Tibial nerve (tissue), 4 donors: ENCODE data around the gene CXXC5. TPM values are rescaled to one million over a fixed set of nuclear protein-coding genes. Genes with fewer than 3 reads are reported as not detected.
"Not testable (repeated sequence)": the region's sequence is repeated elsewhere in the genome, so short reads cannot be mapped to it uniquely, and the experiment has no call there.

ENCODE experiments used
- DNase-seq, 2 donors: peaks; one replicate each; pipeline ENCODE4 v3.0.0-alpha.2; 2019; ENCODE audit warnings: low spot score in 2 of 2
- H3K27ac ChIP-seq, 4 donors: fragments of 200-600 bp; sonication (generic) in 3 of 4; one replicate each; pipeline ENCODE4 v1.5.1; 2017 to 2019; ENCODE audit warnings: mild to moderate bottlenecking in 1 of 4
- H3K27me3 ChIP-seq, 2 donors: fragments of 200-600 bp; sonication (generic) in 1 of 2; one replicate each; pipeline versions ENCODE4 v1.5.1 to v1.6.0; 2017 to 2019
- H3K36me3 ChIP-seq, 3 donors: fragments of 200-600 bp; sonication (generic); one replicate each; pipeline ENCODE4 v1.5.1; 2018 to 2019
- H3K4me1 ChIP-seq, 4 donors: fragments of 200-600 bp; sonication (generic) in 3 of 4; one replicate each; pipeline ENCODE4 v1.5.1; 2017 to 2019
- H3K4me3 ChIP-seq, 4 donors: fragments of 200-600 bp; sonication (generic) in 3 of 4; one replicate each; pipeline ENCODE4 v1.5.1; 2017 to 2019; ENCODE audit warnings: mild to moderate bottlenecking in 1 of 4, moderate library complexity in 1 of 4
- H3K9me3 ChIP-seq, 4 donors: fragments of 200-600 bp; sonication (generic) in 3 of 4; one replicate each; pipeline ENCODE4 v1.5.1; 2017 to 2019
- EP300 ChIP-seq, 2 donors: sonication (generic); formaldehyde crosslinking; IDR thresholded peaks; one replicate each; pipeline ENCODE4 v1.6.1; 2017; ENCODE audit warnings: antibody characterized with exemption in 2 of 2, mild to moderate bottlenecking in 1 of 2
- POLR2A ChIP-seq, 2 donors: fragments of 450-650 bp; IDR thresholded peaks; one replicate each; pipeline ENCODE4 v1.6.1; 2017; ENCODE audit warnings: antibody characterized with exemption in 2 of 2, mild to moderate bottlenecking in 2 of 2, moderate library complexity in 2 of 2
- WGBS, 2 donors: methylation state at CpG; one replicate each; pipeline ENCODE4 v1.1.5; 2018; 5-methylcytosine and 5-hydroxymethylcytosine counted together
- total RNA-seq, 4 donors: library from RNA; depleted of rRNA; stranded (reverse); fragments of >200 nt; gene quantifications; one replicate each; pipeline ENCODE4 v1.1.0, GENCODE V29; 2016
- TF ChIP-seq, protein P1 (sequence below), 5 experiments: fragments of 200-600 bp in 3 of 5; fragments of 450-650 bp in 2 of 5; sonication (generic) in 3 of 5; IDR thresholded peaks; one replicate each; pipeline ENCODE4 v1.5.1; 2016 to 2019; ENCODE audit warnings: antibody characterized with exemption in 5 of 5, mild to moderate bottlenecking in 3 of 5, moderate library complexity in 2 of 5

The CXXC5 gene
- total RNA-seq, 4 donors from 2014 or later = 45.0 to 80.4 (median 67.0) TPM

- Histone ChIP-seq H3K27me3 (peaks cover 0 to 5% of the 10 kb centered on the region in 2 donors), H3K36me3 (no peaks in the 10 kb centered on the region), H3K27ac (peak overlapping the region; percentile 43 to 89 (median 78)), H3K9me3 (no peaks in the 10 kb centered on the region), H3K4me1 (peaks cover 0 to 44% (median 36%) of the 10 kb centered on the region in 4 donors), H3K4me3 (peak overlapping the region; percentile 36 to 74 (median 58))
- peak in 1 of 2 donors; percentile 3 for TF ChIP-seq EP300 (IDR thresholded peaks at IDR 0.05)
- TF ChIP-seq, protein P1, sequence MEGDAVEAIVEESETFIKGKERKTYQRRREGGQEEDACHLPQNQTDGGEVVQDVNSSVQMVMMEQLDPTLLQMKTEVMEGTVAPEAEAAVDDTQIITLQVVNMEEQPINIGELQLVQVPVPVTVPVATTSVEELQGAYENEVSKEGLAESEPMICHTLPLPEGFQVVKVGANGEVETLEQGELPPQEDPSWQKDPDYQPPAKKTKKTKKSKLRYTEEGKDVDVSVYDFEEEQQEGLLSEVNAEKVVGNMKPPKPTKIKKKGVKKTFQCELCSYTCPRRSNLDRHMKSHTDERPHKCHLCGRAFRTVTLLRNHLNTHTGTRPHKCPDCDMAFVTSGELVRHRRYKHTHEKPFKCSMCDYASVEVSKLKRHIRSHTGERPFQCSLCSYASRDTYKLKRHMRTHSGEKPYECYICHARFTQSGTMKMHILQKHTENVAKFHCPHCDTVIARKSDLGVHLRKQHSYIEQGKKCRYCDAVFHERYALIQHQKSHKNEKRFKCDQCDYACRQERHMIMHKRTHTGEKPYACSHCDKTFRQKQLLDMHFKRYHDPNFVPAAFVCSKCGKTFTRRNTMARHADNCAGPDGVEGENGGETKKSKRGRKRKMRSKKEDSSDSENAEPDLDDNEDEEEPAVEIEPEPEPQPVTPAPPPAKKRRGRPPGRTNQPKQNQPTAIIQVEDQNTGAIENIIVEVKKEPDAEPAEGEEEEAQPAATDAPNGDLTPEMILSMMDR (IDR thresholded peaks at IDR 0.05) = no peak
- DNase-seq = no peak
- 3 to 8% methylated on average over 28 to 34 of the region's 68 CpGs for WGBS, 2 donors
Measured at GRCh38 chr5:139711067-139711905, 63.1 kb downstream of the CXXC5 start.

- peak overlapping the region in 3 of 4 donors; percentile 56 to 74 (median 61) for H3K4me3 ChIP-seq
- DNase-seq = no peak
- TF ChIP-seq POLR2A (IDR thresholded peaks at IDR 0.05) (no peak), EP300 (IDR thresholded peaks at IDR 0.05) (no peak)
- TF ChIP-seq, protein P1 (IDR thresholded peaks at IDR 0.05) = no peak
- no peaks in the 10 kb centered on the region for H3K9me3 ChIP-seq
- H3K27me3 ChIP-seq = peaks cover 0 to 5% of the 10 kb centered on the region in 2 donors
- WGBS, 2 donors = 41 to 75% methylated on average over 2 to 15 of the region's 19 CpGs
- H3K4me1 ChIP-seq = peaks cover 0 to 44% (median 36%) of the 10 kb centered on the region in 4 donors
- no peaks in the 10 kb centered on the region for H3K36me3 ChIP-seq
- peak overlapping the region; percentile 43 to 89 (median 78) for H3K27ac ChIP-seq
Measured at GRCh38 chr5:139711906-139712224, 63.7 kb downstream of the CXXC5 start.

- Histone ChIP-seq H3K9me3 (no peaks in the 10 kb centered on the region), H3K4me3 (no peak overlapping the region), H3K4me1 (peaks cover 0 to 44% (median 36%) of the 10 kb centered on the region in 4 donors), H3K27ac (peak overlapping the region in 2 of 4 donors; percentile 87 to 89), H3K36me3 (peaks cover 0 to under 1% (median 0%) of the 10 kb centered on the region in 3 donors), H3K27me3 (peaks cover 0 to 5% of the 10 kb centered on the region in 2 donors)
- TF ChIP-seq, protein P1 (IDR thresholded peaks at IDR 0.05) = no peak
- TF ChIP-seq EP300 (IDR thresholded peaks at IDR 0.05) (no peak), POLR2A (IDR thresholded peaks at IDR 0.05) (no peak)
- WGBS, 2 donors = 81 to 82% methylated on average over 5 of the region's 5 CpGs
- DNase-seq = no peak
Measured at GRCh38 chr5:139712412-139712811, 64.3 kb downstream of the CXXC5 start.

- H3K27ac ChIP-seq, DNase-seq, H3K4me3 ChIP-seq, H3K27me3 ChIP-seq: not testable (repeated sequence)
- H3K4me1 ChIP-seq = peaks cover 0 to 34% (median 28%) of the 10 kb centered on the region in 4 donors
- peaks cover 0 to 14% (median 0%) of the 10 kb centered on the region in 4 donors for H3K9me3 ChIP-seq
- 96 to 98% methylated on average over 12 of the region's 12 CpGs for WGBS, 2 donors
- H3K36me3 ChIP-seq = peaks cover 0 to 15% (median 0%) of the 10 kb centered on the region in 3 donors
Measured at GRCh38 chr5:139713898-139714297, 65.7 kb downstream of the CXXC5 start.

GRCh38 chr5:139717221-139717620 lies 69.1 kb downstream of the CXXC5 start:
- Histone ChIP-seq H3K36me3 (peaks cover 0 to 25% (median 0%) of the 10 kb centered on the region in 3 donors), H3K27me3 (no peaks in the 10 kb centered on the region), H3K4me3 (no peak overlapping the region), H3K4me1 (peaks cover 0 to under 1% (median under 1%) of the 10 kb centered on the region in 4 donors), H3K9me3 (peaks cover 0 to 21% (median 0%) of the 10 kb centered on the region in 4 donors), H3K27ac (no peak overlapping the region)
- DNase-seq = no peak
- 91 to 95% methylated on average over 8 of the region's 8 CpGs for WGBS, 2 donors
- TF ChIP-seq EP300 (IDR thresholded peaks at IDR 0.05) (no peak), POLR2A (IDR thresholded peaks at IDR 0.05) (no peak)
- TF ChIP-seq, protein P1 (IDR thresholded peaks at IDR 0.05) = no peak

GRCh38 chr5:139718403-139718802 lies 70.3 kb downstream of the CXXC5 start:
- DNase-seq, H3K4me3 ChIP-seq, H3K27me3 ChIP-seq, H3K27ac ChIP-seq, H3K4me1 ChIP-seq: not testable (repeated sequence)
- H3K36me3 ChIP-seq = peaks cover 0 to 28% (median 0%) of the 10 kb centered on the region in 3 donors
- peaks cover 0 to 21% (median 0%) of the 10 kb centered on the region in 4 donors for H3K9me3 ChIP-seq
- 96% methylated on average over 2 of the region's 2 CpGs for WGBS, 2 donors

- not testable (repeated sequence) for H3K27ac ChIP-seq, DNase-seq, H3K4me1 ChIP-seq, H3K27me3 ChIP-seq, H3K4me3 ChIP-seq
- 89 to 93% methylated on average over 3 of the region's 3 CpGs for WGBS, 2 donors
- peaks cover 0 to 21% (median 0%) of the 10 kb centered on the region in 4 donors for H3K9me3 ChIP-seq
- peaks cover 0 to 28% (median 0%) of the 10 kb centered on the region in 3 donors for H3K36me3 ChIP-seq
Measured at GRCh38 chr5:139719970-139720369, 71.8 kb downstream of the CXXC5 start.
